Right renal cortex interstitium (tissue), 3 donors: ENCODE data around the gene CEP72. TPM values are rescaled to one million over a fixed set of nuclear protein-coding genes. Genes with fewer than 3 reads are reported as not detected.
"Not testable (repeated sequence)": the region's sequence is repeated elsewhere in the genome, so short reads cannot be mapped to it uniquely, and the experiment has no call there.

ENCODE experiments used
- DNase-seq, 3 donors: peaks; one replicate each; pipeline ENCODE4 v3.0.0-alpha.2; 2013; ENCODE audit warnings: low read depth in 3 of 3, low spot score in 2 of 3
- polyA plus RNA-seq, 3 donors: library from polyadenylated mRNA; unstranded; fragments of 120-200 nt; gene quantifications; one replicate each; pipeline ENCODE4 v1.2.1, GENCODE V29; 2013; ENCODE audit not compliant: insufficient read length in 3 of 3

CEP72 gene
- polyA plus RNA-seq, 3 donors: 7.6 to 8.6 (median 7.8) TPM

- not testable (repeated sequence) for DNase-seq
Observed at GRCh38 chr5:679166-679895, 67.2 kb downstream of the CEP72 start.

DNA sequence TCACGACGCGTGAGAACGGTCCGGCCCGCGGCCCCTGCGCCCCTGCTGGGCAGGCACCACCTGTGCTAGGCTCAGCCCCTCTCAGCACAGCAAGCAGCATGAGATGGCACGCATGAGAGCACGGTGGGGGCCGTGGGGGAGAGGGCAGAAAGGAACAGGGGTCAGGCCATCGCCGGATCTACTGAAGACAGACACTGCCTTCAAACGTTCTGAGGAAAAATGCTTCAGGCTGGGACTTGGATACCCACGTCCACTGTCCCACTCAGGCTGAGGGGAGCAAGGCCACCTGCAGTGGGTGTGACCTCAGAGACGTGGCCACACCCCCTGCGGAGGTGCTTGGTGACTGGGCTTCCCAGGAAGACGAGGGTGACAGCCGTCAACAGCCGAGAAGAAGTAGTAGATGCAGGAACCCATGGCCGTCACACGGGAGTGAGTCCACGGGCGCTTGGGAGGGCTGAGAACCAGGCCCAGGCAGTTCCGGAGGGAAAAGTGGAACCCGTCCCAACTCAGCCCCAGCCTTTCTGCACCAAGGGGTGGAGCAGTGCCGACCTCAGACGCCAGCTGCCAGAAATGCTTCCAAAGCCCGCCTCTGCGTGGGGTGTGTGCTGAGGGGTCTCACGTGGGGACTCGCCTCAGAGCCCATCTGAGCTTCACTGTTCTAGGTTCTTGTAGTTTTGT, 68.1 kb downstream of the CEP72 start:
- DNase-seq: not testable (repeated sequence)

- DNase-seq: not testable (repeated sequence)
Observed at GRCh38 chr5:680836-681235, 68.7 kb downstream of the CEP72 start.

DNA sequence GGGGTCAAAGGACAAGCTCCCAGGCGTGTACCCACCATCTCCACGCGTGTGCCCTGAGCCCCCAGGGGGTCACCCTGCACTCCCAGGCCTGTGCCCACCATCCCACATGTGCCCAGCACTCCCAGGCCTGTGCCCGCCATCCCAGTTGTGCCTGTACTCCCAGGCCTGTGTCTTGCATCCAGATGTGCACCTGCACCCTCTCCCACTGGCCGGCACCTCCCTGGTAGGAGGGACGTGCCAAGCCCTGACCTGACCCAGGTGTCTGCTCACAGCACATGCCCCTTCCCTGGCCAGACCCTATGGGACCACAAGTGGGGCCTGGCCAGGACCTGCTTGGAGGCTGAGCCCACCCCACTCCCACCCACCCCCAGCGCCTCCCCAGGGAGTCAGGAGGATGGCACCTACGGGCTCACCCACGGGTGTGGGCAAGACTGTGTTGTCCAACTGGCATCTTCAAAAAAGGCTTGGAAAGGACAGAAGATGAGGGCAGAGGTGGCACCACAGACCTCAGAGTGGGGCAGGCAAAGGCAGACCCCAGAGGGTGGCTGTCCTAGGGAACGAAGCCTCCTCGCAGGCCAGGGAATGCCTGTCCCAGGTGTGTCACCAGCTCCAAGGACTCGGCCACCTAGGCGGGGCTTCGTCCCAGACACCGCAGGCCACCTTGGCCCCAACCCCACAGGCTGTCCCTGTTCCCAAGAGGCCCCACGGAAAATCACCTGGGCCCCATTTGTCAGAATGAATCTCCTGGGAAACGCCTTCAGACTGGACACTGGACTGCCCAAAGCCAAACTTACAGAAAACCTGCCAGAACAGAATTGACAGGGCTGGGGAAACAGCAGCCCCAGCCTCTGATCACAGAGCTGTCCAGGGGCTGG, 69.4 kb downstream of the CEP72 start:
- not testable (repeated sequence) for DNase-seq

- DNase-seq: not testable (repeated sequence)
Observed at GRCh38 chr5:682216-682615, 70.1 kb downstream of the CEP72 start.

DNA sequence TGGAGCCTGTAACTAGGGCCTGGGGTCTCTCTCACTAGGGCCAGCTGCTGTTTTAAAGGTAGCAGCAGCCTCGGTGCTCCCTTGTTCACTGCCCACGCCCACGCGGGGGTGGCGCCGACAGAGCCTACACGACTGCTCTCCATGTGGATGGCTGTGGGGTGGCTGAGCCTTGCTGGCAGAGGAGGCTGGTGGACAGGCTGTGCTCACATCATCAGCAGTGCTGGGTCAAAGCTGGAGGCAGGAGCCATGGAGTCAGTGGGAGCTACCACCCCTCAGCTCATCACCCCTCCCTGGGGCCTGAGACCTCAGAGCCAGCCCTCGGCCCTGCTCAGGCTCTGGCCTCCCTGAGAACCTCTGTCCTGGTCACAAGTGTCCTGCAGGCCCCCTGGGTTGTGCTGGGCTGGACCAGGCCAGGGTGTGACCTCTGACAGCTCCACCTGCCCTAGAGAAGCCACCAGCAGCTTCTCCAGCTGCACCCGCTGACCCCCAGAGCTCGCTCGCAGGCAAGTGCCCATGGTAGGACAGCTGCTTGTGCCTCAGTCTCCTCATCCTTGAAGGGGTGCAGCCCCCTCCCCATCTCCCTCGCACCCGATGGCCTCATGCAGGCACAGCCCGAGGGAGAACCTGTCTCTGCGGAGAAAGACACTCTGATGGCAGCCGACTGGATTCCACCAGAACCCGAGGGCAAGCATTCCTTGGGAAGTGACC, 70.7 kb downstream of the CEP72 start:
- DNase-seq: not testable (repeated sequence)

- DNase-seq: no peak
Observed at GRCh38 chr5:683551-684481, 71.7 kb downstream of the CEP72 start.

GRCh38 chr5:684751-685216, 72.6 kb downstream of the CEP72 start:
- DNase-seq: no peak

GRCh38 chr5:685262-686171, 73.4 kb downstream of the CEP72 start:
- DNase-seq: no peak

DNA sequence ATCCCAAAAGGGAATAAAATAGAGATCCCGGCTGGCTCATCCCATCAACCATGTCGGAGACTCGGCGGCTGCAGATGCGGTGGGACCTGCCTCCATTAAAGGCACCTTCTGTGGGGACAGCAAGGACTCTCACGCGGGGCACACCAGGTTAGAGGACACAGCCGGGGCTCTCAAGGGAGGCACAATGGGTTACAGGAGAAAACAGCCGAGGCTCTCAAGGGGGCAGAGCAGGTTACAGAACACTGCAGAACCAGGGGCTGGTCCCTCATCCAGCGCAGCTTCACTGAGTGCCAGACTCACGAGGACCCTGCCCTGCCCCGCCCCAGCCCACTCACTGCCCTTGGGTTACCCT, 74.0 kb downstream of the CEP72 start:
- not testable (repeated sequence) for DNase-seq

- DNase-seq: not testable (repeated sequence)
Observed at GRCh38 chr5:686936-687335, 74.8 kb downstream of the CEP72 start.

DNA sequence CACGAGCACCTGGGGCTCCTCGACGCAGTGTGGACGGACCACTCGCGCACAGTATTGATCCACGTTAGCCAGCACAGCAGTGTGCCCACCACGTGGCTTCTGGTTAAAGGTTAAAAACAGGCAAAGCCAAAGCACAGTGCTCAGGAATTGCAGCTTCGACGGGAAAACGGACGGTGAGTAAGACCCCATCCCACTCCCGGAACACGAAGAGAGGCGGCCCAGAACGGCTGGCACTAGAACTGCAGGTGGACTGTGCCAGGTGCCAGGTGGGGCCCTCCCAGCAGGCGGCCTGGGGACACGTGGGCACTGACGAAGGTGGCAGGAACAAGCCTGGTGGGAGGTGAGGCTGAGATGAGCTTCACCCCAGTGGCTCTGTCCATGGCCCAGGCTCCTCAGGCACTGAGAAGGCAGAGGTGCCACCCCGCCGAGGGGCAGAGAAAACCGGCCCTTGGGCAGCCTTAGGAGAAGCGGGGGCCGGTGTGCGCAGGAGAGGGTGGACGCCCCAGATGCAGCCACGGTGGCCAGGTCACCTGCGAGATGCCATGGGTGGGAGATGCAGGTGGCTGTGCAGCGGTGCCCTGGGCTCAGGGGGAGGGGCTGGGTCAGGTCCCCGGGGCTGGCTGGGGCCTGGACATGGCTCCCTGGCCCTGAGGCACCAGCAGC, 76.3 kb downstream of the CEP72 start:
- not testable (repeated sequence) for DNase-seq

GRCh38 chr5:690293-690692, 78.2 kb downstream of the CEP72 start:
- DNase-seq: not testable (repeated sequence)

DNA sequence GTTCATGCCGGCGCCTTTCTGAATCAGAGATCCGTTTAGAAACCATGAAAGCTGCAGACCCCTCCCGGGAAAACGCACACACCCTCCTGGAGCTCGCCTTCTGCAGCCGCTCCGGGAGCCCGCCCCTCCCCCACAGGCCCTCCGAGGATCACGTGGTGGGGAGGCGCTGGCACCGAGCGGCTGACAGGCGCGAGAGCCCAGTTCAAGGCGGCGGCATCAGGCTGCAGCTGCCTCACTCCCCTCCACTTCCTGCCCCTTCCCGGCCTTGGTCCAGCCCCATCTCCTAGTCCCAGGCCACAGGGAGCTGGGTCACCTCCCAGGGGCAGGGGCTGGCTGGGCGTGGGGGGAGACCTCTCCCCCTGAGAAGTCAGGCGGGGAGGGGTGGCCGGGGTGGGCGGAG, 78.9 kb downstream of the CEP72 start:
- DNase-seq: not testable (repeated sequence)

GRCh38 chr5:691817-692528, 79.8 kb downstream of the CEP72 start:
- DNase-seq: no peak

DNA sequence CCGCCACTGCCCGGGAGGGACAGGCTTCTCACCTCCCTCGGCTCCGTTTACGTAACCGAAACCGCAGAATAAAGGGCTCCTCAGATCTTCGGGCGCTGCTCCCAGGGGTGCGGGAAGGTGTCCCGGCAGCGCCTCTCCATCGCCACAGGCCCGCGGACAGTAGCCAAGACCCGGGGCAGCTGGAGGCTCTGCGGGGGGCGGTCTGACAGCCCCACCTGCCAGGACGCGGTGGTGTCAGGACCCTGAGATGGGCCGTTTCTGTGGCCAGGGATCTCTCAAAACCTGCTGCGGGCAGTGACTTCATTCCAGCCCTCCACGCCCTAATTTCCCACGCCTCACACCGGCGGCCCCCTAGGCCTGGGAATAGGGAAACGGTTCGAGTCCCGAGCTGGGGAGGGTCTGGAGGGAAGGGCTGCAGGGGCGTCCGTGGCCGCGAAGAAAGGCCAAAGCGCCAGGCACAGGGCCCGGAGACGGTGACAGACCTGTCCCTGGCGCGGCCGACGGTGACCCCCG, 80.4 kb downstream of the CEP72 start:
- DNase-seq: not testable (repeated sequence)
